ENCODE measurements around the gene PPT2.
"Not testable (repeated sequence)": the region's sequence is repeated elsewhere in the genome, so short reads cannot be mapped to it uniquely, and the experiment has no call there.

PPT2 gene

DNA sequence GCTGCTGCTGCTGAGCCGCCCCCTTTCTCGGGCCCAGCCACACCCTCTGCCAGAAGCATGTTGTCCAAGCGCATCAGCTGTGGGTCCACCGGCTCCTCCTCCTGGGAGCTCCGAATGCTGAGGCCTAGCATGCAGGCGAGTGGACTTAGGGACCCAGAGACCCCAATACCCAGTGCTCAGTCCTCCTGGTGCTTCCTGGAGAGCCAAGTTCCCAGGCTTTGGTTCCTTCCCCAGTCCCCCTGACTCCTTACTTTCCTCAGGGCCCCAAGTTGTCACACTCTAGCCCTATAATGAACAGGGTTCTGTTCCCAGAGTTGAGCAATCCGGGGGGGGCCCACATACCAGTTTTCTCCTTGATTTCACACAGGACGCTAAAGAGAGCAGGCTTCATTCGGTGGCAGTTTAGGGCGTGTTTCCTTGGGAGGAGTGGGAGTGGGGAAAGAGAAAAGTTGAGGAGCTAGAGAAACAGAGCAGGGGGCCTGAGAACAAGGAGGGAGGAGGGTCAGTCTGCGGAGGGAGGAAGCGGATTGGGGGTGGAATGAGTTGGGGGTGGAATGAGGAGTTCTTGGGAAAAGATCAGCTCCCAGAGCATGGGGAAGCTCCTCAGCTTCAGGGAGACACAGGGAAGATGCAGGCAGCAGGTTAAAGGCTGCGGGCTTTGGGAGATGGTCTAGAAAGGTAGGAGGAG, 34.6 kb downstream of the PPT2 start:
- H3K36me3 ChIP-seq (ENCODE audit: control insufficient read depth, insufficient read depth, low read length, severe bottlenecking): peaks cover 22% of the 10 kb centered on the region
- peak overlapping the region; percentile 94 for H3K4me3 ChIP-seq (ENCODE audit: low read length)
- H3K9ac ChIP-seq (ENCODE audit: low read length): peak overlapping the region; percentile 97
- H3K4me1 ChIP-seq (ENCODE audit: control insufficient read depth, insufficient read depth, low read length): peaks cover 20% of the 10 kb centered on the region
- DNase-seq (ENCODE audit: low read depth): peak; percentile 72
- no peaks in the 10 kb centered on the region for H3K27me3 ChIP-seq (replicated peaks; ENCODE audit: control insufficient read depth, insufficient read depth, low read length)
- H3K9me3 ChIP-seq (ENCODE audit: control insufficient read depth, low read length): no peaks in the 10 kb centered on the region

DNA sequence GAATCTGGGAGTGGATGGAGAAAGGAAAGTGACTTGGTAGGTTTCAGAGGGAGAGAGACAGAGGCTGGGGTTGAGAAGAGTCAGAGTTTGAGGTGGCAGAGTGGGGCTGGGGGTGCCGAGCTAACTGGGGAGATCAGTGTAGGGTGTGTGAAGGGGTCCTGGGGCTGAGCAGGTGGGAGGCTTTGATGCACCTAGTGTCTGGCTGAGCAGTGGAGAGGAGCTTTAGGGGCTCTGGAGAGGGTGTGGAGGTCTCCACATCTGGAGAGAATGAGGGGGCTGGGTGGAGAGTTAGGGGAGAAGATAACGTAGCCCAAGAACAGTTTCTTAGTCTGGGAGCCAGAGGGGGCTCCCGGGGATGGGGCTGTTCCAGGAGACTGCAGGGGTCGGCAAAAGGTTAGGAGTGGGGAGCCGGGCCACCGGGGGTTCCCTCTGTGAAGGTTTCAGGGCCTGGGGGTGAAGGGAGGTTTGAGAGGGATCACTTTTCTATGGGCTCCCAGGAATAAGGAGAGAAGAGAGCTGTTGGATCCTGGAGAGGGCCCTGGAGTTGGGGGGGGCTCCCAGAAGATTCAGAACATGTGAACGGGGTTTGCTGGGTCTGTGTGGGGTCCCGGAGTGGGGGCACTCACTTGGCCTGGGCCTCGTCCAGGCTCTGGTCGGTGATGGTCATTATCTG, 35.3 kb downstream of the PPT2 start:
- Histone ChIP-seq H3K4me1 (ENCODE audit: control insufficient read depth, insufficient read depth, low read length) (peaks cover 19% of the 10 kb centered on the region), H3K9ac (ENCODE audit: low read length) (peak overlapping the region; percentile 97), H3K9me3 (ENCODE audit: control insufficient read depth, low read length) (no peaks in the 10 kb centered on the region), H3K27me3 (replicated peaks; ENCODE audit: control insufficient read depth, insufficient read depth, low read length) (no peaks in the 10 kb centered on the region), H3K4me3 (ENCODE audit: low read length) (peak overlapping the region; percentile 94), H3K36me3 (ENCODE audit: control insufficient read depth, insufficient read depth, low read length, severe bottlenecking) (peaks cover 22% of the 10 kb centered on the region)
- DNase-seq (ENCODE audit: low read depth): peak; percentile 29

DNA sequence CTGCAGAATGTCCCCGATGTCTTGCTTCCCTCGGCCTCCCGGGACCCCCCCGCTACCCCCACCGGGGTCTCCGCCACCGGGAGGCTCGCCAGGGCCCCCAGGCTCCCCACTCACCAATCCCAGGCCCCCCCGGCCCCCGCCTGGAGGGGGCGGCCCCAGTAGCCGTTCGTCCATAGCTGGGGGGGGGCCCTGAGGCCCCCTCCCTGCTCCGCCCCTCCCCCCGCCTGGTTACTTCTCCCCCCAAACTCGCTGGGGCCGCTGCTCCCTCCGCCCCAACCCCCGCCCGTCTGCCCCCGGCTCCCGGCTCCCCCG, 35.8 kb downstream of the PPT2 start:
- Histone ChIP-seq H3K36me3 (ENCODE audit: control insufficient read depth, insufficient read depth, low read length, severe bottlenecking) (peaks cover 22% of the 10 kb centered on the region), H3K4me3 (ENCODE audit: low read length) (peak overlapping the region; percentile 94), H3K9me3 (ENCODE audit: control insufficient read depth, low read length) (no peaks in the 10 kb centered on the region), H3K4me1 (ENCODE audit: control insufficient read depth, insufficient read depth, low read length) (peaks cover 20% of the 10 kb centered on the region), H3K9ac (ENCODE audit: low read length) (peak overlapping the region; percentile 97), H3K27me3 (replicated peaks; ENCODE audit: control insufficient read depth, insufficient read depth, low read length) (no peaks in the 10 kb centered on the region)
- DNase-seq (ENCODE audit: low read depth): no peak

DNA sequence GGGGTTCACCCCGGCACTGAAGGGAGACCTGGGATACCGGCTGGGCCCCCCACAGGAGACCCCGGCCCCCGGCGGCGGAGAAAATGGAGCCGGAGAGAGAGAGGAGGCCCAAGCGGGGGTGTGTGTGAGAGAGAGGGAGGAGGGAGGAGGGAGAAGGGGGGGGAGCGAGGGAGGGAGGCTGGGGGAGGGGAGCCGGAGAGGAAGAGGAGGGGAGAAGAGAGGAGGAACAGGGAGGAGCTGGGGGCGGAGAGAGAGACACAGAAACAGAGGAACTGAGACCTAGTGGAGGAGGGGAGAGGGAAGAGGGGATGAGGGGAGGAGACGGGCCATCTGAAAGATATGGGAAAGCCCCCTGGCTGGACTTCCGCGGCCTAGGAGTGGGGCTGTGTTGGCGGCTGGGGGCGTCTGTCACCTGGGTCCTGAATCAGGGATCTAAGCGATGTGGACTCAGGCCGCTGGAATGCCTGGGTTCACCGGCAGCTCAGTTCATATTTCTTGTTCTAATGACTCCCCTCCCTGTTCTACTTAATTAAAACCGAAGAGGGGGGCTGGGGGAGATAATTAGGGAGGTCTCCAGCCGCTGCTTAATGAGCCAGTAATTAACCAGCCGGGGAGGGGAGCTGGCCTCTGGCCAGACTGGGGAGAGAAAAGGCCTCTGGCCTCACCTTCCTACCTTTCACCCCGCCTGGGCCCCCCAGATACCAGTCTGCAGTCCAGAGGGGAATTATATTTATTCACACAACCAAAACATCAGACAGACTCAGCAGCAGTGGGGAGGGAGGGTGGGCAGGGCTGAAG, 36.3 kb downstream of the PPT2 start, which contains the start of gene PBX2:
PBX2 (minus strand) TSS at position 149 of the 798 bp plus-strand sequence. CDS start 287 bp downstream, outside the sequence.
- DNase-seq (ENCODE audit: low read depth): peak; percentile 95
- H3K9ac ChIP-seq (ENCODE audit: low read length): peak within 1 kb of the TSS; percentile 97
- H3K36me3 ChIP-seq (ENCODE audit: control insufficient read depth, insufficient read depth, low read length, severe bottlenecking): peaks cover 22% of the 10 kb centered on the region
- peak within 1 kb of the TSS; percentile 94 for H3K4me3 ChIP-seq (ENCODE audit: low read length)
- peaks cover 25% of the 10 kb centered on the region for H3K4me1 ChIP-seq (ENCODE audit: control insufficient read depth, insufficient read depth, low read length)
- no peaks in the 10 kb centered on the region for H3K9me3 ChIP-seq (ENCODE audit: control insufficient read depth, low read length)
- no peaks in the 10 kb centered on the region for H3K27me3 ChIP-seq (replicated peaks; ENCODE audit: control insufficient read depth, insufficient read depth, low read length)

DNA sequence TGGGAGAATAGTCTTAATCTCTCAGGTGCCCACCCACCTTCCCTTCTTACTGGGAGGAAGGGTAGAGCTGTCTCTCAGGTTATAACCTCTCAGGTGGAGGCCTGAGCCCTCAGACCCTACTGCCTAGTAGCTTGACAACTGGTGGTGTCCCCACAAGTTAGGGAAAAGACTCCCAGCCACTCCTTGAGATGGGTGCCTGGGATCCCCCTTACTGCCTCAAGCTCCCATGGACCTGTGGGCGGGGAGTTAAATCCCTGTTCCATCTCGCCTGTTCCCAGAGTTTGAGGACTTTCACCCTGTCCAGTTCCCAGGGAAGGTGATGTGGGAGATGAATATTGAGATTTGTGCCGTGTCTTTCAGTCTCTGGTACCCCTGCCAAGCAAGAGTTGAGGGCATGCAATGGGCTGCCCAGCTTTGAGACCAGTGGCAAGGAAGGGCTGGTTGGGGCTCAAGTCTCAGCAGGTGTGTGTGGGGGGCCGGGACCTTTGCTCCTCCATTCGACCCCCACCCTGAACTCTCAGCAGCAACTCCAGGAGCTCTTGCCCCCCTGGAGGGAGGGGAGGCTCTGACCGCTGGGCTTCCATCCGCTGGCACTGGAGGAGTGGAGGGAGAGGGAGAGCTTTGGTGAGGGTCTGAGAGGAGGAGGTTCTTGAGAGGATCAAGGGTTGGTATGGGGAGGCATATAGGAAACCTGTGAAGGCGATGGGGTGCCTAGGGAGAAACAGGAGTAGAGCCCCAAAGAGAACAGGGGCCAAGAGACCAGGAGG, 37.2 kb downstream of the PPT2 start:
- peaks cover 21% of the 10 kb centered on the region for H3K36me3 ChIP-seq (ENCODE audit: control insufficient read depth, insufficient read depth, low read length, severe bottlenecking)
- peak overlapping the region; percentile 94 for H3K9ac ChIP-seq (ENCODE audit: low read length)
- H3K4me1 ChIP-seq (ENCODE audit: control insufficient read depth, insufficient read depth, low read length): peaks cover 22% of the 10 kb centered on the region
- H3K27me3 ChIP-seq (replicated peaks; ENCODE audit: control insufficient read depth, insufficient read depth, low read length): no peaks in the 10 kb centered on the region
- peak overlapping the region; percentile 90 for H3K4me3 ChIP-seq (ENCODE audit: low read length)
- DNase-seq (ENCODE audit: low read depth): no peak
- H3K9me3 ChIP-seq (ENCODE audit: control insufficient read depth, low read length): no peaks in the 10 kb centered on the region

DNA sequence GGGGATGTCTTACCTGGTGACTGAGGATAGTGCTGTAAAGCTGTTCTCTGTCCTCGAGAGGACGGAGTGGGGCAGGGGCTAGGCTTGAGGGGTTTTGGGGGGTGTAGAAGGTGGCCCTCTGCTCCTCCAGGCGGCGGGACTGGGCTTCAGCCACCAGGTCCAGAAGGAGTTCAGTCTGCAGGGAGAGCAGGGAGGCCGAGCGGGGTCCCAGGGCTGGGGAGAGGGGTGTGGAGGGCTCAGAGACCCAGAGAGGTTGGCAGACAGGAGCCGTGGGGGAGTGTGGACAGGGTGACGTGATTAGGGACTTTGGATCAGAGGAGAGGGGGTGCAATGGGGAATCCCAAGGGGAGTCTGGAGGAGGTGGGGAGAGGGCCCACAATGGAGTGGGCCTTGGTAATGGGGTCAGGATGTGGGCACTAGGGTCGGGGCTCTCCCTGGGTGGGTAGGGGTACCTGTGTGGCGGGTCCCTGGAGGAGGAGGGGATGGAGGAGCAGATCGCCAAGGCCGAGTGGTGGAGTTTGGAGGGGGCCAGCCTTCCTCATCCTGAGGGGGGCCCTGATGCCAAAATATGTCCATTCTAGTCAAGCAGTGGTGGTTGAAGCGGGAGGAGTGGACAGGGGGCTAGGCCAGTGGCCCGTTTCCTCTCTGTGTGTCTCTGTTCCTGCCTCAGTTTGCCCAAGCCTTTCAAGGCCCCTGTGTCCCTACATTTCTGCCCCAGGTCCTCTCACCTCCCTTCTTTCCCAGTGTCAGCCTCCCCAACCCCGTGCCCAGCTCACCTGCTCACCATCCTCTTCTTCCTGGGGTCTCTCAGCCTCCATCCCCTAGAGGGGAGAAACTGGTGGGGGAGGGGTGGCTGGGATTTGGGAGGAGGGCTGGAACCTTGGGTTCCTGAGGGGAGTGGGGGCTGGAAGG, 38.0 kb downstream of the PPT2 start:
- DNase-seq (ENCODE audit: low read depth): no peak
- Histone ChIP-seq H3K4me1 (ENCODE audit: control insufficient read depth, insufficient read depth, low read length) (peaks cover 28% of the 10 kb centered on the region), H3K9ac (ENCODE audit: low read length) (no peak overlapping the region), H3K27me3 (replicated peaks; ENCODE audit: control insufficient read depth, insufficient read depth, low read length) (no peaks in the 10 kb centered on the region), H3K36me3 (ENCODE audit: control insufficient read depth, insufficient read depth, low read length, severe bottlenecking) (peaks cover 12% of the 10 kb centered on the region), H3K9me3 (ENCODE audit: control insufficient read depth, low read length) (no peaks in the 10 kb centered on the region), H3K4me3 (ENCODE audit: low read length) (no peak overlapping the region)

DNA sequence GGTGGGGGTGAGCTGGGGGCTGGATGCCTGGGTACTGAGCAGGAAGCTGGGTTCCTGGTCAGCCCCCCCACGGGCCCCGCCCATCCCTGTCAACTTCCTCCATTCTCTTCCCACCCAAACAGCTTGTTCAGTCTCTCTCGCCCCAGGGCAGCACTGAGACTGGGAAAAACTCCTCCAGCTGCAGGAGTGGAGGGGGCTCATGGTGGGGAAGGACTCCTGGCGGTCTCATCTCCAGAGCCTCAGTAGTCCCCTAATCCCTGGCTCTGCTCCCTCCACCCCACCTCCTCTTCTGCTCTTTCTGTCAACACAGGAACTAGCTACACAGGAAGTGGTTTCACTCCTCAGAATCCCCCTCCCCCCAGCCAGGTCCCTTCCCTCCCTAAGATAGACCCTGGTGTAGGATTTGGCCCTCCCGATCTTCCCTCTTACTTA, 38.7 kb downstream of the PPT2 start, which contains the start of gene GPSM3:
GPSM3 (minus strand) TSS at position 36 of the 432 bp plus-strand sequence. CDS start 130 bp downstream, outside the sequence.
- Histone ChIP-seq H3K36me3 (ENCODE audit: control insufficient read depth, insufficient read depth, low read length, severe bottlenecking) (peaks cover 5% of the 10 kb centered on the region), H3K27me3 (replicated peaks; ENCODE audit: control insufficient read depth, insufficient read depth, low read length) (no peaks in the 10 kb centered on the region), H3K9ac (ENCODE audit: low read length) (peak within 1 kb of the TSS; percentile 46), H3K9me3 (ENCODE audit: control insufficient read depth, low read length) (no peaks in the 10 kb centered on the region), H3K4me3 (ENCODE audit: low read length) (no peak within 1 kb of the TSS), H3K4me1 (ENCODE audit: control insufficient read depth, insufficient read depth, low read length) (peaks cover 32% of the 10 kb centered on the region)
- no peak for DNase-seq (ENCODE audit: low read depth)

DNA sequence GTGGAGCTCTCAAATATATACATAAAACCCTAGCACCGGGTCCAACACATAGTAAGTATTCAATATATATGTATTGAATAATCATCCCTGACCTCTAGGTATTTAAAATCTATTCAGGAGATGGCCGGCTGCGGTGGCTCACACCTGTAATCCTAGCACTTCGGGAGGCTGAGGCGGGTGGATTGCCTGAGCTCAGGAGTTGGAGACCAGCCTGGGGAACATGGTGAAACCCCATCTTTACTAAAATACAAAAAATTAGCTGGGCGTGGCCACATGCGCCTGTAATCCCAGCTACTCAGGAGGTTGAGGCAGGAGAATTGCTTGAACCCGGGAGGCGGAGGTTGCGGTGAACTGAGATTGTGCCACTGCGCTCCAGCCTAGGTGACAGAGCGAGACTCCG, 39.2 kb downstream of the PPT2 start:
- not testable (repeated sequence) for H3K4me3 ChIP-seq (ENCODE audit: low read length); H3K36me3 ChIP-seq (ENCODE audit: control insufficient read depth, insufficient read depth, low read length, severe bottlenecking); H3K9me3 ChIP-seq (ENCODE audit: control insufficient read depth, low read length); DNase-seq (ENCODE audit: low read depth); H3K27me3 ChIP-seq (replicated peaks; ENCODE audit: control insufficient read depth, insufficient read depth, low read length)
- Histone ChIP-seq H3K9ac (ENCODE audit: low read length) (peak overlapping the region; percentile 46), H3K4me1 (ENCODE audit: control insufficient read depth, insufficient read depth, low read length) (peaks cover 30% of the 10 kb centered on the region)

DNA sequence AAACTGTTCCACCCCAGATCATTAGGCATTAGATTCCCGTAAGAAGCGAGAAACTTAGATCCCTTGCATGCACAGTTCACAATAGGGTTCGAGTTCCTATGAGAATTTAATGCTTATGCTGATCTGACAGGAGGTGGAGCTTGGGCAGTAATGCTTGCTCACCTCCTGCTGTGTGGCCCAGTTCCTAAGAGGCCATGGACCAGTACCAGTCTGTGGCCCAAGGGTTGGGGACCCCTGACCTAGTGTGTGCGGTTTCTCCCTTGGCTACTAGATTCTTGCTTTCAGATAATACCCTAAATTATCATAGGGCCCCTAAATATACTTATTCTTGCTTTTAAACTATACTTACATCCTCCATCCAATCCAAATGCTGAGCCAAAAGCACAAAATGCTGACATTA, 40.4 kb downstream of the PPT2 start:
- Histone ChIP-seq H3K27me3 (replicated peaks; ENCODE audit: control insufficient read depth, insufficient read depth, low read length) (no peaks in the 10 kb centered on the region), H3K4me1 (ENCODE audit: control insufficient read depth, insufficient read depth, low read length) (peaks cover 20% of the 10 kb centered on the region), H3K9me3 (ENCODE audit: control insufficient read depth, low read length) (no peaks in the 10 kb centered on the region), H3K4me3 (ENCODE audit: low read length) (no peak overlapping the region), H3K9ac (ENCODE audit: low read length) (peak overlapping the region; percentile 92), H3K36me3 (ENCODE audit: control insufficient read depth, insufficient read depth, low read length, severe bottlenecking) (no peaks in the 10 kb centered on the region)
- no peak for DNase-seq (ENCODE audit: low read depth)
